A375 (cell line): ENCODE measurements around the gene PCDHA13. TPM values are rescaled to one million over a fixed set of nuclear protein-coding genes. Genes with fewer than 3 reads are reported as not detected.

Source experiments
- total RNA-seq: library from RNA; depleted of rRNA; stranded (reverse); fragments of >200 nt; shearing (Covaris generic); gene quantifications from 2 replicates; pipeline ENCODE4 v1.2.3, GENCODE V29; 2014; rRNA removed

Gene PCDHA13, protein sequence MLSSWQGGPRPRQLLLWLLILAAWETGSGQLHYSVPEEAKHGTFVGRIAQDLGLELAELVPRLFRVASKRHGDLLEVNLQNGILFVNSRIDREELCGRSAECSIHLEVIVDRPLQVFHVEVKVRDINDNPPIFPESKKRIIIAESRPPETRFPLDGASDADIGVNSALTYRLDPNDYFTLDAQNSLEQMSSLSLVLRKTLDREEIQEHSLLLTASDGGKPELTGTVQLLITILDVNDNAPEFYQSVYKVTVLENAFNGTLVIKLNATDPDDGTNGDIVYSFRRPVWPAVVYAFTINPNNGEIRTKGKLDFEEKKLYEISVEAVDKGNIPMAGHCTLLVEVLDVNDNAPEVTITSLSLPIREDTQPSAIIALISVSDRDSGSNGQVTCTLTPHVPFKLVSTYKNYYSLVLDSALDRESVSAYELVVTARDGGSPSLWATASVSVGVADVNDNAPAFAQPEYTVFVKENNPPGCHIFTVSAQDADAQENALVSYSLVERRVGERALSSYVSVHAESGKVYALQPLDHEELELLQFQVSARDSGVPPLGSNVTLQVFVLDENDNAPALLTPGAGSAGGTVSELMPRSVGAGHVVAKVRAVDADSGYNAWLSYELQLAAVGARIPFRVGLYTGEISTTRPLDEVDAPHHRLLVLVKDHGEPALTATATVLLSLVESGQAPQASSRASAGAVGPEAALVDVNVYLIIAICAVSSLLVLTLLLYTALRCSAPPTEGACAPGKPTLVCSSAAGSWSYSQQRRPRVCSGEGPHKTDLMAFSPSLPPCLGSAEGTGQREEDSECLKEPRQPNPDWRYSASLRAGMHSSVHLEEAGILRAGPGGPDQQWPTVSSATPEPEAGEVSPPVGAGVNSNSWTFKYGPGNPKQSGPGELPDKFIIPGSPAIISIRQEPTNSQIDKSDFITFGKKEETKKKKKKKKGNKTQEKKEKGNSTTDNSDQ
- 1.3 and 1.4 TPM in 2 replicates for total RNA-seq

DNA sequence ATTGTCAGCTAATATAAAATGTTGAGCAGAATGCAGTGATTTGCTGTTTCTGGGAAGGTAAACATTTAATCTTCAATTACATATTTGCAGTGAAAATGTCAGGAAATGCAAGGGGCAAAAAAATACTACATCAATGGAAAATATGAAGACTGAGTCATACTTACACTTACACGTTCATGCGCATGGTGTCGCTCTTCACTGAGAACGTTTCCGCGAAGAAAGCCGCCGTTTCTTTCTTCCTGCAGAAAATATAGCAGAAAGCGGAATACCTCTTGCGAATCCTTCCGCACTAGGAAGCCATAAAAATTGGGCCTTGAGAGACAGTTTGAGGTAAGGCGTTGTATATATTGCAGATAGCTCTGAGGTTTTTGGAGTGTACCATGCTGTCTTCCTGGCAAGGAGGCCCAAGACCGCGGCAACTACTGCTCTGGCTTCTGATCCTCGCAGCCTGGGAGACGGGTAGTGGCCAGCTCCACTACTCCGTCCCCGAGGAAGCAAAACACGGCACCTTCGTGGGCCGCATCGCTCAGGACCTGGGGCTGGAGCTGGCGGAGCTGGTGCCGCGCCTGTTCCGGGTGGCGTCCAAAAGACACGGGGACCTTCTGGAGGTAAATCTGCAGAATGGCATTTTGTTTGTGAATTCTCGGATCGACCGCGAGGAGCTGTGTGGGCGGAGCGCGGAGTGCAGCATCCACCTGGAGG lies at the start of gene PCDHA13:
TSS of gene PCDHA13 (plus strand) at position 236 of the 702 bp plus-strand sequence. CDS start at position 381, 145 bp downstream.

DNA sequence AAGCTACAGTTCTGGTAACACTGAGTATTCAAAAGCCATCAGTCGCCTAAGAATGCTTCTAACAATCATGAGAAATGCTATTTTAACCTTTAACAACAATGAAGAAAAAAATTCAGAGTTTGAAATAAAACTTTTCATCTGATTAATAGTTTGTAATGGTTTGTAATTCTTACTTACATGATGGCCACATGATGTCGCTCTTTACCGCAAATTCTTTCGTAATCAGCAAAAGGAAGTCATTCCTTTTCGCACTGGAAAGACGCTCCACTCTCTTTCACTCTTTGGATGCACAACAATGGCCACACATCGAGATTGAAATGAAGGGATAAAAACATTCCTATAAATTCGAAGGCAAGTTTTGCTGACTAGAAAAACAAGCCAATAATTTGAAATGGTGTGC lies 47.9 kb upstream of the PCDHA13 start, which contains the start of gene PCDHA7:
TSS of gene PCDHA7 (plus strand) at position 277 of the 400 bp plus-strand sequence. CDS start at position 392, 115 bp downstream.

DNA sequence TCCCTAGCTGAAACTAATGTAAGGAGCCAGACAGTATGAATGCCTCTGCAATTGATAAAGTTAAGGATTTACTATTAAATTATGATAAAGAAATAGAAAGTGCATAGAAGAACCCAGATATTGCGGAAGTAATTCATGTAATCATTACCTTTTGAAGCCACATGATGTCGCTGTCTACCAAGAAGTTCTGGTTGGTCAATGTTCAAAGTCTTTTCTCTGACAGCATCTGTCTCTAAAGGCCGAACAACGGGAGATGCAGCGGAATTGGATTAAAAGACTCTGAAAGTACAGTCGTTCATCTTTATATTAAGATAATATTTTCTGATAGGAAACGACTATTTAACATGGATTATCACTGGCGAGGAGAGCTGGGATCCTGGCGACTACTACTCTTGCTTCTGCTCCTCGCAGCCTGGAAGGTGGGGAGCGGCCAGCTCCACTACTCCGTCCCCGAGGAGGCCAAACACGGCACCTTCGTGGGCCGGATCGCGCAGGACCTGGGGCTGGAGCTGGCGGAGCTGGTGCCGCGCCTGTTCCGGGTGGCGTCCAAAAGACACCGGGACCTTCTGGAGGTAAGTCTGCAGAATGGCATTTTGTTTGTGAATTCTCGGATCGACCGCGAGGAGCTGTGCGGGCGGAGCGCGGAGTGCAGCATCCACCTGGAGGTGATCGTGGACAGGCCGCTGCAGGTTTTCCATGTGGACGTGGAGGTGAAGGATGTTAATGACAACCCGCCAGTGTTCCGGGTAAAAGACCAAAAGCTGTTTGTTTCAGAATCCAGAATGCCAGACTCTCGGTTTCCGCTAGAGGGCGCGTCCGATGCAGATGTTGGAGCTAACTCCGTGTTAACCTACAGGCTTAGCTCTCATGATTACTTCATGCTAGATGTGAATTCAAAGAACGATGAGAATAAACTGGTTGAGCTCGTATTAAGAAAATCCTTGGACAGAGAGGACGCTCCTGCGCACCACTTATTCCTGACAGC lies 40.7 kb upstream of the PCDHA13 start, which contains the start of gene PCDHA8:
TSS of gene PCDHA8 (plus strand) at position 210 of the 985 bp plus-strand sequence. CDS start at position 345, 135 bp downstream.

DNA sequence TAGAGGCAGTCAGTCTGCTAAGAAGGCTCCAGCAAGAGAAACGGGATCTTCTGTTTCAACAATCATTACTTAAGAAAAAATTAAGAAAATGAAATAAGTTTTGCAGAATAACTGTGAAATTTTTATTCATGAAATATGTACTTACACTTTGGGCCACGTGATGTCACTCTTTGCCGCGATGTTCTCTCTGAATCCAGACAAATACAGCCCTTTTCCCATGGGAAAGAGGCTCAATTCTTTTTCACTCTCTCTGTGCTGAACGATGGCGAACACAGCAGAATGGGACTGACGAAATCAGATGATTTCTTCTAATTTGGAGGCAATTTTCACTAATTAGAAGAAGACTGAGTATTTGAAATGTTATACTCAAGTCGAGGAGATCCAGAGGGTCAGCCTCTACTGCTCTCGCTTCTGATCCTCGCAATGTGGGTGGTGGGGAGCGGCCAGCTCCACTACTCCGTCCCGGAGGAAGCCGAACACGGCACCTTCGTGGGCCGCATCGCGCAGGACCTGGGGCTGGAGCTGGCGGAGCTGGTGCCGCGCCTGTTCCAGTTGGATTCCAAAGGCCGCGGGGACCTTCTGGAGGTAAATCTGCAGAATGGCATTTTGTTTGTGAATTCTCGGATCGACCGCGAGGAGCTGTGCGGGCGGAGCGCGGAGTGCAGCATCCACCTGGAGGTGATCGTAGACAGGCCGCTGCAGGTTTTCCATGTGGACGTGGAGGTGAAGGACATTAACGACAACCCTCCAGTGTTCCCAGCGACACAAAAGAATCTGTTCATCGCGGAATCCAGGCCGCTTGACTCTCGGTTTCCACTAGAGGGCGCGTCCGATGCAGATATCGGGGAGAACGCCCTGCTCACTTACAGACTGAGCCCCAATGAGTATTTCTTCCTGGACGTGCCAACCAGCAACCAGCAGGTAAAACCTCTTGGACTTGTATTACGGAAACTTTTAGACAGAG lies 33.5 kb upstream of the PCDHA13 start, which contains the start of gene PCDHA9:
TSS of gene PCDHA9 (plus strand) at position 244 of the 964 bp plus-strand sequence. CDS start at position 358, 114 bp downstream.

DNA sequence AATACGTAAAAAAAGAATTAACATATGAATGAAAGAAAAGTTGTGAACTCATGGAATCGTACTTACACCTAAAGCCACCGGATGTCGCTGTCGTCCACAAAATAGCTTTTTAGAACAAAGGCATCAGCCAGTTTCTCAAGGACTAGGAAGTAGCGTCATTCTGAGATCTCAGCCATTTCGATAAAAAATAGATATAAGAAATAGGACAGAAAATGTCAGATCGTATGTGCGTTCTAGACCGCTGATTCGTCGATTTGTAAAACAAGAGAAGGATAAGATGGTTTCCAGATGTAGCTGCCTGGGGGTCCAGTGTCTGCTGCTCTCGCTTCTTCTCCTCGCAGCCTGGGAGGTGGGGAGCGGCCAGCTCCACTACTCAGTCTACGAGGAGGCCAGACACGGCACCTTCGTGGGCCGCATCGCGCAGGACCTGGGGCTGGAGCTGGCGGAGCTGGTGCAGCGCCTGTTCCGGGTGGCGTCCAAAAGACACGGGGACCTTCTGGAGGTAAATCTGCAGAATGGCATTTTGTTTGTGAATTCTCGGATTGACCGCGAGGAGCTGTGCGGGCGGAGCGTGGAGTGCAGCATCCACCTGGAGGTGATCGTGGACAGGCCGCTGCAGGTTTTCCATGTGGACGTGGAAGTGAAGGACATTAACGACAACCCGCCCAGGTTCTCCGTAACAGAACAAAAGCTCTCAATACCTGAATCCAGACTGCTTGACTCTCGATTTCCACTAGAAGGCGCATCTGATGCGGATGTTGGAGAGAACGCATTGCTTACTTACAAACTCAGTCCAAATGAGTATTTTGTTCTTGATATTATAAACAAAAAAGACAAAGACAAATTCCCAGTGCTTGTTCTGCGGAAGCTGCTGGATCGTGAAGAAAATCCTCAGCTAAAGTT lies 25.9 kb upstream of the PCDHA13 start, which contains the start of gene PCDHA10:
TSS of gene PCDHA10 (plus strand) at position 126 of the 903 bp plus-strand sequence. CDS start at position 278, 152 bp downstream.

DNA sequence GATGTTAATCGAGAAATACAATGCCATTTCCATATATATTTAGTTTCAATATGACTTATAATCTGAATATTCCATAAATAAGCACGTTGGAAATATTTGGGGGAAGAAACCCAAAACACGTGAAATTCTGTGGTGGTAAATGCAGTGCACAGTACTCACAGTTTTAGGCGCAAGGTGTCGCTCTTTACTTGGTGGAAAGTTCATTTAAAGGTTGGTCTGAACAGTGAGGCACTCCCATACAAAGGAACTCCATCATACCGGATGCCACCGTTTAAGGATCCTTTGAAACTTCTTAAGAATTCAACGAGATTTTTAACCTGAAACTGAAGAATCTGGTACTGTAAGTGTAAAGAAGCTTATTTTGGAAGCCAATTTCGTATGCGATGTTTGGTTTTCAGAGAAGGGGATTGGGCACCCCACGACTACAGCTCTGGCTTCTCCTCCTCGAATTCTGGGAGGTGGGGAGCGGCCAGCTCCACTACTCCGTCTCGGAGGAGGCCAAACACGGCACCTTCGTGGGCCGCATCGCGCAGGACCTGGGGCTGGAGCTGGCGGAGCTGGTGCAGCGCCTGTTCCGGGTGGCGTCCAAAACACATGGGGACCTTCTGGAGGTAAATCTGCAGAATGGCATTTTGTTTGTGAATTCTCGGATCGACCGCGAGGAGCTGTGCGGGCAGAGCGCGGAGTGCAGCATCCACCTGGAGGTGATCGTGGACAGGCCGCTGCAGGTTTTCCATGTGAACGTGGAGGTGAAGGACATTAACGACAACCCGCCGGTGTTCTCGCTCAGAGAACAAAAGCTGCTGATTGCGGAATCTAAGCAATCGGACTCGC lies 13.0 kb upstream of the PCDHA13 start, which contains the start of gene PCDHA11:
TSS of gene PCDHA11 (plus strand) at position 237 of the 834 bp plus-strand sequence. CDS start at position 384, 147 bp downstream.

DNA sequence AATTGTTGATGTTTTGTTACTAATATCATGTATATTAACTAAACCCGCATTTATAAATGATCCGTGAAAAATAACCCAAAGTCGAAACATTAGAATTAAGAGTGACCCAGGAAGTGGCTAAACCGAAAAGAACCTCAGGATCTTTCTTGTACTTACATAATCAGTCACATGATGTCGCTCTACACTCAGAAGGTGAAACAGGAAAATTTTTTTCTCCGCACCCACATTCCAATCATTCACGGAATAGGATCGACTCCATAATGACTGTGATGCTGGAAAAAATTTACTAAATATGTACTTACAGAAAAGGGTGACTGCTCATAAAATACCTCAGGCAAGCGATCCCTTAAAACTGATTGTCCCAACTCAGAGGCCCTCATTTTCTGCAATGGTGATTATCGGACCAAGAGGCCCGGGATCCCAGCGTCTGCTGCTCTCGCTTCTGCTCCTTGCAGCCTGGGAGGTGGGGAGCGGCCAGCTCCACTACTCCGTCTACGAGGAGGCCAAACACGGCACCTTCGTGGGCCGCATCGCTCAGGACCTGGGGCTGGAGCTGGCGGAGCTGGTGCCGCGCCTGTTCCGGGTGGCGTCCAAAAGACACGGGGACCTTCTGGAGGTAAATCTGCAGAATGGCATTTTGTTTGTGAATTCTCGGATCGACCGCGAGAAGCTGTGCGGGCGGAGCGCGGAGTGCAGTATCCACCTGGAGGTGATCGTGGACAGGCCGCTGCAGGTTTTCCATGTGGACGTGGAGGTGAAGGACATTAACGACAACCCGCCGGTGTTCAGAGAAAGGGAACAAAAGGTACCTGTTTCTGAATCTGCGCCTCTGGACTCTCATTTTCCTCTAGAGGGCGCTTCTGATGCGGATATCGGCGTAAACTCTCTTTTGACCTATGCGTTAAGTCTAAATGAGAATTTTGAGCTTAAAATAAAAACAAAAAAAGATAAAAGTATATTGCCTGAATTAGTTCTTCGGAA lies 6.5 kb upstream of the PCDHA13 start, which contains the start of gene PCDHA12:
TSS of gene PCDHA12 (plus strand) at position 224 of the 981 bp plus-strand sequence. CDS start at position 389, 165 bp downstream.

DNA sequence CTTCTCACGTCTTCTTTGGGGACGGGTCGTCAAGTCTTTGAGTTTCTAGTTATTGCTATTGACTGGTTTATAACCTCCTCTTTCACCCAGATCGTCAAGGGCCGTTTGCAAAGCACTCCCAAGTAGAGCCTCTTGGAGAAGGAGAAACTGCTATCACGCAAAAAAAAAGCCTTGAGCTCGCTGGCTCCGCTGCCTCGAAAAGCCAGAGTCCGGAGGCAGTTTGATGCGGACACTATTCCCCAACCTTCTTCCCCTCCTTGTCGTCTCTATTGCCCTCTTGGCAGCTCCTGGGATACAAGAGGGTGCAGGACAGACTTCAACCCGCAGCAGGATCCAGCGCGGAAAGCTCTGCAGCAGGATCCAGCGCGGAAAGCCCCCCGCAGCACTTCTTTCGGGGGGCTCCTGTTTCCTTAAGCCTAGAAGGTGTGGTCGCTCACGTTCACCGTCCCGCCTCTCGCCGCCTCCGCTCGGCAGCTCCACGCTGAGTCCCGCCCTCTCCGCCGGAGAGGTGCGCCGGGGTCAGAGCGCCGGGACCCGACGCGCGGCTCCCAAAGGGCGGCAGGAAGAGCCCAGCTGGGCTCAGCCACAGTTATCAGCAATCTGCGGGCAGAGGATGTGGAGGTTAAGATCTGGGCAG lies 44.0 kb downstream of the PCDHA13 start, which contains the start of gene PCDHAC1:
TSS of gene PCDHAC1 (plus strand) at position 494 of the 637 bp plus-strand sequence. CDS start 594 bp downstream, outside the sequence.

Other genes with a start within 250 kb of the PCDHA13 start
- 0.30 and 0.66 TPM in 2 replicates for gene CD14, start 248.9 kb upstream of the PCDHA13 start, total RNA-seq
- gene TMCO6, start 242.7 kb upstream of the PCDHA13 start, total RNA-seq = 22.0 and 35.5 TPM in 2 replicates
- 98.0 and 106 TPM in 2 replicates for gene NDUFA2, start 234.5 kb upstream of the PCDHA13 start, total RNA-seq
- gene IK, start 234.3 kb upstream of the PCDHA13 start, total RNA-seq = 156 and 166 TPM in 2 replicates
- 24.7 and 29.2 TPM in 2 replicates for gene WDR55, start 217.2 kb upstream of the PCDHA13 start, total RNA-seq
- gene DND1, start 208.5 kb upstream of the PCDHA13 start, total RNA-seq = 1.2 and 2.6 TPM in 2 replicates
- gene HARS1, start 190.8 kb upstream of the PCDHA13 start, total RNA-seq = 181 and 182 TPM in 2 replicates
- 36.4 and 42.9 TPM in 2 replicates for gene HARS2, start 190.7 kb upstream of the PCDHA13 start, total RNA-seq
- gene ZMAT2, start 181.7 kb upstream of the PCDHA13 start, total RNA-seq = 54.2 and 64.0 TPM in 2 replicates
- gene PCDHA1, start 96.0 kb upstream of the PCDHA13 start, total RNA-seq = 2.1 and 2.5 TPM in 2 replicates
- 0.96 and 1.3 TPM in 2 replicates for gene PCDHA2, start 87.3 kb upstream of the PCDHA13 start, total RNA-seq
- gene PCDHA3, start 81.1 kb upstream of the PCDHA13 start, total RNA-seq = 1.6 and 2.5 TPM in 2 replicates
- gene PCDHA4, start 75.1 kb upstream of the PCDHA13 start, total RNA-seq = 2.4 and 3.2 TPM in 2 replicates
- gene PCDHA5, start 60.5 kb upstream of the PCDHA13 start, total RNA-seq = 2.5 and 3.0 TPM in 2 replicates
- 11.5 TPM in 2 replicates for gene PCDHA6, start 54.2 kb upstream of the PCDHA13 start, total RNA-seq
- 3.0 and 4.4 TPM in 2 replicates for gene PCDHA7, start 47.9 kb upstream of the PCDHA13 start, total RNA-seq
- gene PCDHA8, start 40.9 kb upstream of the PCDHA13 start, total RNA-seq = 0.37 and 0.53 TPM in 2 replicates
- 1.8 and 2.2 TPM in 2 replicates for gene PCDHA9, start 33.7 kb upstream of the PCDHA13 start, total RNA-seq
- gene PCDHA10, start 26.2 kb upstream of the PCDHA13 start, total RNA-seq = 1.5 and 1.8 TPM in 2 replicates
- 1.9 and 4.9 TPM in 2 replicates for gene PCDHA11, start 13.2 kb upstream of the PCDHA13 start, total RNA-seq
- 2.8 and 3.7 TPM in 2 replicates for gene PCDHA12, start 6.8 kb upstream of the PCDHA13 start, total RNA-seq
- 1.5 and 2.3 TPM in 2 replicates for gene PCDHAC1, start 44.2 kb downstream of the PCDHA13 start, total RNA-seq
- gene PCDHAC2, start 84.4 kb downstream of the PCDHA13 start, total RNA-seq = 3.9 and 5.3 TPM in 2 replicates
- gene PCDHB1, start 169.2 kb downstream of the PCDHA13 start, total RNA-seq = 0.11 TPM in 1 of 2 replicates, not detected in the other
- gene PCDHB2, start 212.5 kb downstream of the PCDHA13 start, total RNA-seq = 11.2 and 12.8 TPM in 2 replicates
- gene PCDHB3, start 218.3 kb downstream of the PCDHA13 start, total RNA-seq = 0.26 and 0.45 TPM in 2 replicates
- gene PCDHB4, start 239.7 kb downstream of the PCDHA13 start, total RNA-seq = 0.66 and 1.7 TPM in 2 replicates